ENCODE measurements around the gene TBX20. TPM values are rescaled to one million over a fixed set of nuclear protein-coding genes. Genes with fewer than 3 reads are reported as not detected.
A peak's percentile ranks its signal among the peaks of the same experiment; 100 is the strongest.
"Not testable (repeated sequence)": the region's sequence is repeated elsewhere in the genome, so short reads cannot be mapped to it uniquely, and the experiment has no call there.

The TBX20 gene
- total and polyA plus RNA-seq, 2 of the 13 experiments (the other 11 are each of a cell fraction or from before 2014, with no cell fraction given): not detected

- H3K9ac ChIP-seq (ENCODE audit: insufficient read depth, low read depth, low read length); DNase-seq (ENCODE audit: low spot score); H3K27ac ChIP-seq (ENCODE audit: extremely low read length, insufficient read depth, low read length); in situ Hi-C loops (cut with HindIII; ENCODE audit: extremely low pct_ligation_motif_present, low pct_unique_long_range_greater_than_20kb); H3K27me3 ChIP-seq (ENCODE audit: control insufficient read depth in 1 of 2, insufficient read depth in 2 of 2, low read length in 2 of 2); POLR2A ChIA-PET; ATAC-seq; H3K79me2 ChIP-seq (ENCODE audit: insufficient read depth, low read length); H3K4me1 ChIP-seq (ENCODE audit: insufficient read depth, low read length); H2AFZ ChIP-seq (ENCODE audit: low read length); intact Hi-C loops (cut with micrococcal nuclease; ENCODE audit: unreplicated experiment); FAIRE-seq; BruUV-seq (replicated peaks); CTCF ChIA-PET (ENCODE audit: low intra/inter-chr PET ratio, low total read pairs); H4K20me1 ChIP-seq (ENCODE audit: insufficient read depth, low read length); H3K4me3 ChIP-seq (replicated peaks in 1 of 3; ENCODE audit: insufficient read depth in 1 of 3, low read depth in 2 of 3, low read length in 3 of 3); H3K9me3 ChIP-seq (ENCODE audit: low read length); H3K36me3 ChIP-seq (replicated peaks in 1 of 2; ENCODE audit: control insufficient read depth in 1 of 2, insufficient read depth in 2 of 2, low read length in 2 of 2); H3K4me2 ChIP-seq (ENCODE audit: low read depth, low read length): not testable (repeated sequence)
- 13% methylated on average over 5 of the region's 5 CpGs for WGBS (ENCODE audit: low lambda C conversion rate)
Measured at GRCh38 chr7:35228496-35229051, 25.3 kb downstream of the TBX20 start.

- H3K9me3 ChIP-seq (ENCODE audit: low read length); H4K20me1 ChIP-seq (ENCODE audit: insufficient read depth, low read length); POLR2A ChIA-PET; H2AFZ ChIP-seq (ENCODE audit: low read length); H3K4me2 ChIP-seq (ENCODE audit: low read depth, low read length); H3K9ac ChIP-seq (ENCODE audit: insufficient read depth, low read depth, low read length); CTCF ChIA-PET (ENCODE audit: low intra/inter-chr PET ratio, low total read pairs); BruUV-seq (replicated peaks); H3K27me3 ChIP-seq (ENCODE audit: control insufficient read depth in 1 of 2, insufficient read depth in 2 of 2, low read length in 2 of 2); intact Hi-C loops (cut with micrococcal nuclease; ENCODE audit: unreplicated experiment); H3K4me3 ChIP-seq (replicated peaks in 1 of 3; ENCODE audit: insufficient read depth in 1 of 3, low read depth in 2 of 3, low read length in 3 of 3); in situ Hi-C loops (cut with HindIII; ENCODE audit: extremely low pct_ligation_motif_present, low pct_unique_long_range_greater_than_20kb); H3K4me1 ChIP-seq (ENCODE audit: insufficient read depth, low read length); H3K79me2 ChIP-seq (ENCODE audit: insufficient read depth, low read length); H3K36me3 ChIP-seq (replicated peaks in 1 of 2; ENCODE audit: control insufficient read depth in 1 of 2, insufficient read depth in 2 of 2, low read length in 2 of 2); FAIRE-seq; H3K27ac ChIP-seq (ENCODE audit: extremely low read length, insufficient read depth, low read length); ATAC-seq; TF ChIP-seq CREB1 (CRISPR knock-in tag; IDR thresholded peaks at IDR 0.05): not testable (repeated sequence)
- WGBS (ENCODE audit: low lambda C conversion rate): 0% methylated on average over 5 of the region's 5 CpGs
- TF ChIP-seq CREB1 (IDR thresholded peaks at IDR 0.05) (peak; percentile 50), PRDM10 (CRISPR knock-in tag; IDR thresholded peaks at IDR 0.05; ENCODE audit: low read depth) (peak; percentile 71; the same call in 1 of the 2 replicates)
- DNase-seq (ENCODE audit: low spot score): peak; percentile 1
Measured at GRCh38 chr7:35227438-35227837, 26.5 kb downstream of the TBX20 start.

- H3K4me1 ChIP-seq (ENCODE audit: insufficient read depth, low read length); H3K27me3 ChIP-seq (ENCODE audit: control insufficient read depth in 1 of 2, insufficient read depth in 2 of 2, low read length in 2 of 2); FAIRE-seq; in situ Hi-C loops (cut with HindIII; ENCODE audit: extremely low pct_ligation_motif_present, low pct_unique_long_range_greater_than_20kb); H3K4me3 ChIP-seq (replicated peaks in 1 of 3; ENCODE audit: insufficient read depth in 1 of 3, low read depth in 2 of 3, low read length in 3 of 3); DNase-seq (ENCODE audit: low spot score); H3K27ac ChIP-seq (ENCODE audit: extremely low read length, insufficient read depth, low read length); CTCF ChIA-PET (ENCODE audit: low intra/inter-chr PET ratio, low total read pairs); H3K4me2 ChIP-seq (ENCODE audit: low read depth, low read length); intact Hi-C loops (cut with micrococcal nuclease; ENCODE audit: unreplicated experiment); H3K79me2 ChIP-seq (ENCODE audit: insufficient read depth, low read length); BruUV-seq (replicated peaks); H2AFZ ChIP-seq (ENCODE audit: low read length); ATAC-seq; H3K9me3 ChIP-seq (ENCODE audit: low read length); POLR2A ChIA-PET; H3K36me3 ChIP-seq (replicated peaks in 1 of 2; ENCODE audit: control insufficient read depth in 1 of 2, insufficient read depth in 2 of 2, low read length in 2 of 2); H4K20me1 ChIP-seq (ENCODE audit: insufficient read depth, low read length); H3K9ac ChIP-seq (ENCODE audit: insufficient read depth, low read depth, low read length): not testable (repeated sequence)
- 14% methylated on average over 1 of the region's 1 CpG for WGBS (ENCODE audit: low lambda C conversion rate)
Measured at GRCh38 chr7:35222445-35222844, 31.5 kb downstream of the TBX20 start.
